ENCODE results near the gene PRRT4.

PRRT4 gene

GRCh38 chr7:128353189-128353588 lies 8.3 kb downstream of the PRRT4 start:
- H3K4me3 ChIP-seq (replicated peaks; ENCODE audit: low read depth, low read length): no peak overlapping the region
- H3K27me3 ChIP-seq (replicated peaks; ENCODE audit: control insufficient read depth, insufficient read depth, low read length): no peaks in the 10 kb centered on the region; the same call in none of the 2 replicates
- DNase-seq (ENCODE audit: extremely low read depth, insufficient read length): no peak
- TF ChIP-seq CTCF (IDR thresholded peaks at IDR 0.05; ENCODE audit: insufficient read depth, low read length, poor library complexity, severe bottlenecking): no peak
- H3K36me3 ChIP-seq (ENCODE audit: control insufficient read depth, insufficient read depth, low read length): no peaks in the 10 kb centered on the region

DNA sequence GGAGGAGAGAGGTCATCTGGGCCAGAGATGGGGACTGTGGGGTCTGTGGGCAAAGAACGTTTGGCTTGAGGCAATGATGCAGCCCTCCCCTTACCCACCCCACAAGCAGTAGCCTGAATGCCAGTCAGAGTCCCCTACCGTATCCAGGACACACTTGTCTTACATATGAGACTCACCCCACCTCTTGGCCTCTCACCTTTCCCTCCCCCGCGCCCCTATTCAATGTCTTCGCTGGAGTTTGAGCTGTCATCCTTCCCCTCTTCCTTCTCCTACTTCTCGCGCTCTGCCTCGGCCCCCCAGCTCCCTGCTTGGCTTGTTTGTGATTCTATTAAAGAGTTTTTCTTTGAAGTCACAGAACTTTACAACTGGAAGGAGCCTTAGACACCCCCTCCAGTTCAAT lies 8.9 kb downstream of the PRRT4 start:
- no peak for DNase-seq (ENCODE audit: extremely low read depth, insufficient read length)
- no peak for TF ChIP-seq CTCF (IDR thresholded peaks at IDR 0.05; ENCODE audit: insufficient read depth, low read length, poor library complexity, severe bottlenecking)
- Histone ChIP-seq H3K36me3 (ENCODE audit: control insufficient read depth, insufficient read depth, low read length) (no peaks in the 10 kb centered on the region), H3K4me3 (replicated peaks; ENCODE audit: low read depth, low read length) (no peak overlapping the region), H3K27me3 (replicated peaks; ENCODE audit: control insufficient read depth, insufficient read depth, low read length) (no peaks in the 10 kb centered on the region; the same call in none of the 2 replicates)

DNA sequence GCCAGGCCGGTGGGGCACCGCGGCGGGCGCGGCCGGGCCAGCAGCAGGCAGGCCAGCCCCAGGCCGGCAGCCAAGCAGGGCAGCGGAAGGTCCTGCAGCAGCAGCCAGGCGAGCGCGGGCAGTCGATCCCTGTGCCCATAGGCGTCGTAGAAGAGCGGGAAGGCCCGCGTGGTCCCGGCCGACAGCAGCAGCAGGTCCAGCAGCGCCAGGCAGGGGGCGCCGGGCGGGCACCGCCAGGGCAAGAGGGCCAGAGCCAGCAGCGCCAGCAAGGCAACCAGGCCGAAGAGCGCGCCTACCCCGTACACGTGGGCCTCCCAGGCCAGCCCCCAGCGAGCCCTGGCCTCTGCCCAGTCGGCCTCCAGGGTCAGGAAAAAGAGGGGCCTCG lies 9.3 kb downstream of the PRRT4 start:
- TF ChIP-seq CTCF (IDR thresholded peaks at IDR 0.05; ENCODE audit: insufficient read depth, low read length, poor library complexity, severe bottlenecking): no peak
- Histone ChIP-seq H3K27me3 (replicated peaks; ENCODE audit: control insufficient read depth, insufficient read depth, low read length) (no peaks in the 10 kb centered on the region; the same call in none of the 2 replicates), H3K4me3 (replicated peaks; ENCODE audit: low read depth, low read length) (no peak overlapping the region), H3K36me3 (ENCODE audit: control insufficient read depth, insufficient read depth, low read length) (no peaks in the 10 kb centered on the region)
- DNase-seq (ENCODE audit: extremely low read depth, insufficient read length): no peak

DNA sequence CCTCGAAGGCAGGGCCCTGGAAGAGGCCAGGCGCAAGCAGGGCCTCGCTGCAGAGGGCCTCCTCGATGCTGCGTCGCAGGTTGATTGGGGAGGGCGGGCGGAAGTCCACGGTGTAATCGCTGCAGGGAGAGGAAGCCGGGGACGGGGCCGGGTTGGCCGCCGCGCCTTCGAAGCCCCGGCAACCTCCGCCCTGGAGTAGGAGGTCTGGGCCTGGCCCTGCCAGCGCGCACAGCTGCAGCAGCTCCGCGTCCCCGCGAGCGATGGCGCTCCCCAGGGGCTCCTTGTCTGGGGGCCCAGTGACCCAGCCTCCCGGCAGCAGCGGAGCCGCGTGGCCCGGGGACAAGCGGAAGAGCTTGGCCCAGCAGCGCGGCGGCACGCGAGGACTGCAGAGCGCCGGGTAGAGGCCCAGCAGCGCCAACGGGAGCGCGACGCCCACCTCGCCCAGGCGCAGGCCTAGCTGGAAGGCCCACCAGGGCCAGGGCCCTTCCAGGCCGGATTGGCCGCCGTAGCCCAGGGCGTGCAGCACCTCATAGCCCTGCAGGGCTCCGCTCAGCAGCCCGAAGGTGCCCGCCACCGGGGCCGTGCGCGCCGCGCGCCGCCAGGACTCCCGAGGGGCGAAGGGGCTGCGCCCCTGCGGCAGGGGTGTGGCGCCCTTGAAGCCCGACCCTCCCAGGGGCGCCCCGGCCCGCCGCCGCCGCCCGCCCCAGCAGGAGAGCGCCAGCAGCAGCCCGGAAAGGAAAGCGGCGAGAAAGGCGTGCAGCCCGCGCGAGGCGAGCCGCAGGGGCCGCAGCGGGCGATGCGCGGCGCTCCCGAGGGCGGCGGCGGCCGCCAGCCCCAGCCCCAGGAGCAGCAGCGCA lies 10.0 kb downstream of the PRRT4 start:
- TF ChIP-seq CTCF (IDR thresholded peaks at IDR 0.05; ENCODE audit: insufficient read depth, low read length, poor library complexity, severe bottlenecking): no peak
- no peaks in the 10 kb centered on the region; the same call in none of the 2 replicates for H3K27me3 ChIP-seq (replicated peaks; ENCODE audit: control insufficient read depth, insufficient read depth, low read length)
- H3K4me3 ChIP-seq (replicated peaks; ENCODE audit: low read depth, low read length): no peak overlapping the region
- H3K36me3 ChIP-seq (ENCODE audit: control insufficient read depth, insufficient read depth, low read length): no peaks in the 10 kb centered on the region
- no peak for DNase-seq (ENCODE audit: extremely low read depth, insufficient read length)

DNA sequence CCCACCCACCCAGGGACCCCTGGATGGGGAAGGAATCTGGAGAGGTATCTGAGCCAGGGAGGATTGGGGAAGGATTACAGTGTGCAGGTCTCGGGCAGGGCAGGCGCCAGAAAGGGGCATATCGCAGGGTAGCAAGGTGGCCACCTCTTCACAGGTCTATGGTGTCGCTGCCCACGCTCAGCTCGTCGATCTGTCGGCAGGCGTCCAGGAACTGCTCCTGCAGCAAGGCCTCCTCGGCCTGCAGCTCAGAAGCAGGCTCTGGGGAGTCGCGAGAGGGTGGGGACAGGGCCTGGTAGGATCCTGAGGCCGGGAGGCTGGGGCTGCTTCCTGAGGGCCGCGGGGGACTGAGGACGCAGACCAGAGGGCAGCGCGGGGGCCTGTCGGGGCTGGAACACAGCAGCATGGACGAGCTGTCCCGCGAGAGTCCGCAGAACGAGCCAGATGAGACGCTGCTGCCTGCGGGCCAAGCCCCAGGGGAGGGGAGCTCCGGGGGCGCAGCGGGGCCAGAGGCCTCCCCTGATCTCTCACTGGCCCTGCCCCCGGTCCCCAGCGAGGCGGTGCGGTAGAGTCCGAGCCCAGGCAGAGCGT lies 10.7 kb downstream of the PRRT4 start:
- Histone ChIP-seq H3K27me3 (replicated peaks; ENCODE audit: control insufficient read depth, insufficient read depth, low read length) (no peaks in the 10 kb centered on the region; the same call in none of the 2 replicates), H3K36me3 (ENCODE audit: control insufficient read depth, insufficient read depth, low read length) (no peaks in the 10 kb centered on the region), H3K4me3 (replicated peaks; ENCODE audit: low read depth, low read length) (no peak overlapping the region)
- TF ChIP-seq CTCF (IDR thresholded peaks at IDR 0.05; ENCODE audit: insufficient read depth, low read length, poor library complexity, severe bottlenecking): no peak
- no peak for DNase-seq (ENCODE audit: extremely low read depth, insufficient read length)

All from GM06990 (cell line).